K562 (cell line): ENCODE results near the gene TNNI2.

Source experiments
- IRF1 ChIP-seq: sonication (generic); formaldehyde crosslinking; IDR thresholded peaks from 2 replicates; pipeline ENCODE4 v1.8.0; 2022; ENCODE audit warnings: missing genetic modification reagents, mild to moderate bottlenecking, borderline replicate concordance
- KDM4B ChIP-seq, 2 experiments: fragments of 450-650 bp in 1 of 2; sonication (generic) in 1 of 2; IDR thresholded peaks; 2 replicates each; pipeline ENCODE4 v1.6.1; 2016 to 2017; ENCODE audit warnings: borderline replicate concordance in 2 of 2, antibody characterized with exemption in 1 of 2, low read depth in 1 of 2, mild to moderate bottlenecking in 1 of 2
- NR3C1 ChIP-seq: sonication (generic); formaldehyde crosslinking; IDR thresholded peaks from 2 replicates; pipeline ENCODE4 v1.8.1; 2022; ENCODE audit warnings: missing genetic modification reagents
- POLR2A ChIP-seq: fragments of 450-650 bp; conservative IDR thresholded peaks from 2 replicates; pipeline ENCODE4 v1.6.1; 2016
- POLR2G ChIP-seq: fragments of 200-400 bp; formaldehyde crosslinking; IDR thresholded peaks from 2 replicates; pipeline ENCODE4 v1.6.1; 2017; ENCODE audit warnings: low read depth, mild to moderate bottlenecking, antibody characterized with exemption, low read length, moderate library complexity
- RCOR1 ChIP-seq, 2 experiments: IDR thresholded peaks; 2 replicates each; pipeline ENCODE4 v1.6.1; 2012; ENCODE audit warnings: low read depth in 2 of 2, low read length in 2 of 2, borderline replicate concordance in 1 of 2, improper control_type of control experiment in 1 of 2
- SRSF9 ChIP-seq: fragments of 200-400 bp; formaldehyde crosslinking; IDR thresholded peaks from 2 replicates; pipeline ENCODE4 v1.6.1; 2017; ENCODE audit warnings: low read depth, low read length, borderline replicate concordance
- ZNF274 ChIP-seq: IDR thresholded peaks from 2 replicates; pipeline ENCODE4 v1.6.1; 2011; ENCODE audit warnings: low read depth, mild to moderate bottlenecking, low read length, moderate library complexity, borderline replicate concordance
- TF ChIP-seq, protein P1 (sequence below): fragments of 450-650 bp; IDR thresholded peaks from 2 replicates; pipeline ENCODE4 v1.6.1; 2018; ENCODE audit not compliant: partially characterized antibody
- TF ChIP-seq, protein P2 (sequence below): fragments of 250-450 bp; sonication (Bioruptor Pico); IDR thresholded peaks from 2 replicates; pipeline ENCODE4 v1.5.0; 2020; ENCODE audit warnings: mild to moderate bottlenecking

DNA sequence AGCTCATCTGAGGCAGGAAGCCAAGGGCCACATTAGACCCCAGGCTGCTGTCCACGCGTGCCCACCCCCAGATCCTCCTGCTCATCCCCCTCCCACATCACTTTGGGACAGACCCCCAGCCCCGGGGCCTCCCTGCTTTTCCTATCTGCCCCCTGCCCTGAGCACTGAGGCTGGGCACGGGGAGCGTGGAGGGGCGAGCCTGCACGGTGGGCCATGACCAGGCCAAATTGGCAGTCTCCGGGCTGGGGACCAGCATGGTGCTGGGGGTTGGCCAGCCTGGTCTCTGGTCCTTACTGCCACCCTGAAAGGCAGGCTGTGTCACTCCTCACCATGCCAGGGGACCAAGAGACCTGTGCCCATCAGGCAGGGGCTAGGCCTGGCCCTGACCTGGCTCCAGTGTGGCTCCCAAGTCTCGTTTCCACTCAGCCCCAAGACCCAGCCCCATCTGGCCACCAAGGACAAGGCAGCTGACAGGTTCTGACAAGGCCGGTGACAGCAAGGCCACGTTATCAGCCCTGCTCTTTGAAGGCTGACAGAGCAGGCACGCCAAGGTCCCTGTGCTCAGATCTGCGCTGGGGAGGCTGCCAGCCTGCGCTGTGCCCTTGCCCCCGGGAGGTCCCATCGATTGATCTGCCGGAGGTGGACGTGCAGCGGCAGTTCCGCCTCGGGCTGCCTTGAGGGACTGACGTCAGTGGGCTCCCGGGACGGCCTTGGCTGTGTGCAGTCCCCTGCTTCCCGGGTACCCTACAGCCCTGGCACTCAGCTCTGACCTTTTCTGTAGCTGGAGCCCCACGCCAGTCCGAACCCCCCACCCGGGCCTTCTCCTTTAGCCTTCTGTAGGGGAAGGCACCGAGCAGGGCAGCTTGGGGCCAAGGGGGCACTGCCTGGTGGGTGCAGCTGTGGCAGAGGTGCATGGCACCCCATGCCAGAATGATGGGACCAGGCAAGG, 3.6 kb downstream of the TNNI2 start:
- no peak for TF ChIP-seq KDM4B (IDR thresholded peaks at IDR 0.05; ENCODE audit: borderline replicate concordance in 2 of 2, low read depth in 1 of 2)
- TF ChIP-seq POLR2A: no peak
- no peak for TF ChIP-seq SRSF9
- TF ChIP-seq, protein P1, sequence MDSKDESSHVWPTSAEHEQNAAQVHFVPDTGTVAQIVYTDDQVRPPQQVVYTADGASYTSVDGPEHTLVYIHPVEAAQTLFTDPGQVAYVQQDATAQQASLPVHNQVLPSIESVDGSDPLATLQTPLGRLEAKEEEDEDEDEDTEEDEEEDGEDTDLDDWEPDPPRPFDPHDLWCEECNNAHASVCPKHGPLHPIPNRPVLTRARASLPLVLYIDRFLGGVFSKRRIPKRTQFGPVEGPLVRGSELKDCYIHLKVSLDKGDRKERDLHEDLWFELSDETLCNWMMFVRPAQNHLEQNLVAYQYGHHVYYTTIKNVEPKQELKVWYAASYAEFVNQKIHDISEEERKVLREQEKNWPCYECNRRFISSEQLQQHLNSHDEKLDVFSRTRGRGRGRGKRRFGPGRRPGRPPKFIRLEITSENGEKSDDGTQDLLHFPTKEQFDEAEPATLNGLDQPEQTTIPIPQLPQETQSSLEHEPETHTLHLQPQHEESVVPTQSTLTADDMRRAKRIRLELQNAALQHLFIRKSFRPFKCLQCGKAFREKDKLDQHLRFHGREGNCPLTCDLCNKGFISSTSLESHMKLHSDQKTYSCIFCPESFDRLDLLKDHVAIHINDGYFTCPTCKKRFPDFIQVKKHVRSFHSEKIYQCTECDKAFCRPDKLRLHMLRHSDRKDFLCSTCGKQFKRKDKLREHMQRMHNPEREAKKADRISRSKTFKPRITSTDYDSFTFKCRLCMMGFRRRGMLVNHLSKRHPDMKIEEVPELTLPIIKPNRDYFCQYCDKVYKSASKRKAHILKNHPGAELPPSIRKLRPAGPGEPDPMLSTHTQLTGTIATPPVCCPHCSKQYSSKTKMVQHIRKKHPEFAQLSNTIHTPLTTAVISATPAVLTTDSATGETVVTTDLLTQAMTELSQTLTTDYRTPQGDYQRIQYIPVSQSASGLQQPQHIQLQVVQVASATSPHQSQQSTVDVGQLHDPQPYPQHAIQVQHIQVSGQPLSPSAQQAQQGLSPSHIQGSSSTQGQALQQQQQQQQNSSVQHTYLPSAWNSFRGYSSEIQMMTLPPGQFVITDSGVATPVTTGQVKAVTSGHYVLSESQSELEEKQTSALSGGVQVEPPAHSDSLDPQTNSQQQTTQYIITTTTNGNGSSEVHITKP: no peak
- no peak for TF ChIP-seq IRF1
- no peak for TF ChIP-seq RCOR1 (IDR thresholded peaks at IDR 0.05; ENCODE audit: borderline replicate concordance in 1 of 2, low read depth in 2 of 2, low read length in 2 of 2)
- TF ChIP-seq, protein P2, sequence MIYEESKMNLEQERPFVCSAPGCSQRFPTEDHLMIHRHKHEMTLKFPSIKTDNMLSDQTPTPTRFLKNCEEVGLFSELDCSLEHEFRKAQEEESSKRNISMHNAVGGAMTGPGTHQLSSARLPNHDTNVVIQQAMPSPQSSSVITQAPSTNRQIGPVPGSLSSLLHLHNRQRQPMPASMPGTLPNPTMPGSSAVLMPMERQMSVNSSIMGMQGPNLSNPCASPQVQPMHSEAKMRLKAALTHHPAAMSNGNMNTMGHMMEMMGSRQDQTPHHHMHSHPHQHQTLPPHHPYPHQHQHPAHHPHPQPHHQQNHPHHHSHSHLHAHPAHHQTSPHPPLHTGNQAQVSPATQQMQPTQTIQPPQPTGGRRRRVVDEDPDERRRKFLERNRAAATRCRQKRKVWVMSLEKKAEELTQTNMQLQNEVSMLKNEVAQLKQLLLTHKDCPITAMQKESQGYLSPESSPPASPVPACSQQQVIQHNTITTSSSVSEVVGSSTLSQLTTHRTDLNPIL (CRISPR knock-in tag): no peak
- TF ChIP-seq POLR2G: no peak
- no peak for TF ChIP-seq NR3C1
- no peak for TF ChIP-seq ZNF274
